Measurements from ENCODE around the gene MKKS. TPM values are rescaled to one million over a fixed set of nuclear protein-coding genes. Genes with fewer than 3 reads are reported as not detected.

MKKS gene
- total and polyA plus RNA-seq, 2 of the 13 experiments (the other 11 are each of a cell fraction or from before 2014, with no cell fraction given): 26.7 to 34.5 TPM

- TF ChIP-seq, protein P1, sequence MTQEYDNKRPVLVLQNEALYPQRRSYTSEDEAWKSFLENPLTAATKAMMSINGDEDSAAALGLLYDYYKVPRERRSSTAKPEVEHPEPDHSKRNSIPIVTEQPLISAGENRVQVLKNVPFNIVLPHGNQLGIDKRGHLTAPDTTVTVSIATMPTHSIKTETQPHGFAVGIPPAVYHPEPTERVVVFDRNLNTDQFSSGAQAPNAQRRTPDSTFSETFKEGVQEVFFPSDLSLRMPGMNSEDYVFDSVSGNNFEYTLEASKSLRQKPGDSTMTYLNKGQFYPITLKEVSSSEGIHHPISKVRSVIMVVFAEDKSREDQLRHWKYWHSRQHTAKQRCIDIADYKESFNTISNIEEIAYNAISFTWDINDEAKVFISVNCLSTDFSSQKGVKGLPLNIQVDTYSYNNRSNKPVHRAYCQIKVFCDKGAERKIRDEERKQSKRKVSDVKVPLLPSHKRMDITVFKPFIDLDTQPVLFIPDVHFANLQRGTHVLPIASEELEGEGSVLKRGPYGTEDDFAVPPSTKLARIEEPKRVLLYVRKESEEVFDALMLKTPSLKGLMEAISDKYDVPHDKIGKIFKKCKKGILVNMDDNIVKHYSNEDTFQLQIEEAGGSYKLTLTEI (CRISPR knock-in tag; conservative IDR thresholded peaks at IDR 0.05): no peak
- TF ChIP-seq PTBP1 (IDR thresholded peaks at IDR 0.05; ENCODE audit: low read depth, low read length, poor library complexity, severe bottlenecking) (peak; percentile 76), ZNF629 (CRISPR knock-in tag; conservative IDR thresholded peaks at IDR 0.05) (peak; percentile 51), PRDM15 (CRISPR knock-in tag; IDR thresholded peaks at IDR 0.05) (peak; percentile 99), FOXK1 (CRISPR knock-in tag; IDR thresholded peaks at IDR 0.05; ENCODE audit: borderline replicate concordance, low read depth) (peak; percentile 62; the same call in 1 of the 2 replicates), ZNF335 (CRISPR knock-in tag; IDR thresholded peaks at IDR 0.05) (no peak; the same call in 1 of the 2 replicates), ZNF143 (CRISPR knock-in tag; IDR thresholded peaks at IDR 0.05) (peak; percentile 90), ZNF460 (CRISPR knock-in tag; IDR thresholded peaks at IDR 0.05; ENCODE audit: borderline replicate concordance) (no peak; the same call in 1 of the 2 replicates), HIC2 (CRISPR knock-in tag; IDR thresholded peaks at IDR 0.05; ENCODE audit: low read depth) (no peak; the same call in 1 of the 2 replicates), ZNF773 (CRISPR knock-in tag; IDR thresholded peaks at IDR 0.05; ENCODE audit: borderline replicate concordance) (peak; percentile 95), ZNF598 (CRISPR knock-in tag; IDR thresholded peaks at IDR 0.05; ENCODE audit: borderline replicate concordance) (no peak; the same call in 1 of the 2 replicates), SYNCRIP (IDR thresholded peaks at IDR 0.05; ENCODE audit: insufficient read depth, low read depth, low read length) (no peak), TRIM22 (IDR thresholded peaks at IDR 0.05) (no peak), SIX4 (CRISPR knock-in tag; IDR thresholded peaks at IDR 0.05) (peak; percentile 57; the same call in 1 of the 2 replicates), XRCC5 (optimal IDR thresholded peaks at IDR 0.05; ENCODE audit: low read length) (peak; percentile 98), NFKBIZ (CRISPR knock-in tag; IDR thresholded peaks at IDR 0.05) (peak; percentile 19; the same call in 1 of the 2 replicates), SNAPC2 (CRISPR knock-in tag; IDR thresholded peaks at IDR 0.05) (peak; percentile 96; the same call in 1 of the 2 replicates), ZNF224 (CRISPR knock-in tag; IDR thresholded peaks at IDR 0.05) (peak; percentile 98)
- TF ChIP-seq, protein P2, sequence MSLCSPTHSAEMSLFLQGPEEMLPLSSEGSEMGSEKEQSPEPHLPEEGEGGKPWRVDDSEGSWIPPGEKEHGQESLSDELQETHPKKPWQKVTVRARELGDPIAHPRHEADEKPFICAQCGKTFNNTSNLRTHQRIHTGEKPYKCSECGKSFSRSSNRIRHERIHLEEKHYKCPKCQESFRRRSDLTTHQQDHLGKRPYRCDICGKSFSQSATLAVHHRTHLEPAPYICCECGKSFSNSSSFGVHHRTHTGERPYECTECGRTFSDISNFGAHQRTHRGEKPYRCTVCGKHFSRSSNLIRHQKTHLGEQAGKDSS (CRISPR knock-in tag; IDR thresholded peaks at IDR 0.05; ENCODE audit: borderline replicate concordance, low read depth): peak; percentile 93
Observed at GRCh38 chr20:10433623-10434466, at the start of gene MKKS (continued).

Data from HepG2 (cell line).